ENCODE data around the gene TMPRSS5. TPM values are rescaled to one million over a fixed set of nuclear protein-coding genes. Genes with fewer than 3 reads are reported as not detected.
"Not testable (repeated sequence)": the region's sequence is repeated elsewhere in the genome, so short reads cannot be mapped to it uniquely, and the experiment has no call there.

TMPRSS5 gene
- total RNA-seq, 2 experiments from 2014 or later, result 0.43 to 1.00 TPM

- H3K4me3 Mint-ChIP-seq; H3K36me3 Mint-ChIP-seq; H3K4me1 Mint-ChIP-seq; H3K27ac Mint-ChIP-seq; POLR2A ChIA-PET; H3K27me3 Mint-ChIP-seq; H3K9me3 Mint-ChIP-seq; ATAC-seq (ENCODE audit: low read depth); DNase-seq: not testable (repeated sequence)
Observed at GRCh38 chr11:113720478-113720877, 14.4 kb upstream of the TMPRSS5 start.

- no peak overlapping the region for H3K4me3 Mint-ChIP-seq
- POLR2A ChIA-PET, result no interaction called here
- H3K27ac Mint-ChIP-seq, result no peak overlapping the region
- H3K27me3 Mint-ChIP-seq, result no peaks in the 10 kb centered on the region
- ATAC-seq (ENCODE audit: low read depth), result no peak
- DNase-seq, result no peak
- H3K4me1 Mint-ChIP-seq, result no peaks in the 10 kb centered on the region
- peaks cover 2% of the 10 kb centered on the region for H3K9me3 Mint-ChIP-seq
- peaks cover 6% of the 10 kb centered on the region for H3K36me3 Mint-ChIP-seq
Observed at GRCh38 chr11:113715882-113716625, 9.9 kb upstream of the TMPRSS5 start.

- Mint-ChIP-seq H3K27me3 (no peaks in the 10 kb centered on the region), H3K4me3 (no peak overlapping the region), H3K4me1 (no peaks in the 10 kb centered on the region), H3K9me3 (peaks cover 2% of the 10 kb centered on the region), H3K27ac (no peak overlapping the region), H3K36me3 (peaks cover 6% of the 10 kb centered on the region)
- no peak for DNase-seq
- POLR2A ChIA-PET, result no interaction called here
- ATAC-seq (ENCODE audit: low read depth), result no peak
Observed at GRCh38 chr11:113715273-113715672, 9.2 kb upstream of the TMPRSS5 start.

- POLR2A ChIA-PET, result no interaction called here
- H3K4me3 Mint-ChIP-seq, result no peak overlapping the region
- H3K27ac Mint-ChIP-seq, result no peak overlapping the region
- H3K36me3 Mint-ChIP-seq, result peaks cover 3% of the 10 kb centered on the region
- no peaks in the 10 kb centered on the region for H3K4me1 Mint-ChIP-seq
- ATAC-seq (ENCODE audit: low read depth) (no peak), DNase-seq (no peak)
- H3K9me3 Mint-ChIP-seq, result peaks cover 2% of the 10 kb centered on the region
- no peaks in the 10 kb centered on the region for H3K27me3 Mint-ChIP-seq
Observed at GRCh38 chr11:113710989-113711388, 4.9 kb upstream of the TMPRSS5 start.

- H3K36me3 Mint-ChIP-seq; ATAC-seq (ENCODE audit: low read depth); POLR2A ChIA-PET; H3K4me1 Mint-ChIP-seq; H3K27me3 Mint-ChIP-seq; H3K4me3 Mint-ChIP-seq; DNase-seq; H3K27ac Mint-ChIP-seq: not testable (repeated sequence)
- peaks cover 15% of the 10 kb centered on the region for H3K9me3 Mint-ChIP-seq
Observed at GRCh38 chr11:113703551-113703950, 2.6 kb downstream of the TMPRSS5 start.

GRCh38 chr11:113701491-113701890 is 4.6 kb downstream of the TMPRSS5 start:
- no peaks in the 10 kb centered on the region for H3K4me1 Mint-ChIP-seq
- no peak overlapping the region for H3K27ac Mint-ChIP-seq
- peaks cover 5% of the 10 kb centered on the region for H3K36me3 Mint-ChIP-seq
- peaks cover 15% of the 10 kb centered on the region for H3K9me3 Mint-ChIP-seq
- DNase-seq (no peak), ATAC-seq (ENCODE audit: low read depth) (no peak)
- peaks cover 1% of the 10 kb centered on the region for H3K27me3 Mint-ChIP-seq
- no peak overlapping the region for H3K4me3 Mint-ChIP-seq
- POLR2A ChIA-PET, result no interaction called here

GRCh38 chr11:113698515-113698914 is 7.6 kb downstream of the TMPRSS5 start:
- Mint-ChIP-seq H3K27me3 (no peaks in the 10 kb centered on the region), H3K36me3 (peaks cover 5% of the 10 kb centered on the region), H3K9me3 (peaks cover 8% of the 10 kb centered on the region), H3K27ac (no peak overlapping the region), H3K4me3 (no peak overlapping the region), H3K4me1 (peaks cover 2% of the 10 kb centered on the region)
- ATAC-seq (ENCODE audit: low read depth), result no peak
- POLR2A ChIA-PET, result no interaction called here
- no peak for DNase-seq

GRCh38 chr11:113697756-113698407 is 8.2 kb downstream of the TMPRSS5 start:
- POLR2A ChIA-PET, result no interaction called here
- Mint-ChIP-seq H3K27ac (no peak overlapping the region), H3K9me3 (peaks cover 6% of the 10 kb centered on the region), H3K27me3 (no peaks in the 10 kb centered on the region), H3K4me3 (no peak overlapping the region), H3K4me1 (peaks cover 2% of the 10 kb centered on the region), H3K36me3 (peaks cover 3% of the 10 kb centered on the region)
- ATAC-seq (ENCODE audit: low read depth) (no peak), DNase-seq (no peak)

- peaks cover under 1% of the 10 kb centered on the region for H3K36me3 Mint-ChIP-seq
- ATAC-seq (ENCODE audit: low read depth), result no peak
Observed at GRCh38 chr11:113697111-113697510, 9.0 kb downstream of the TMPRSS5 start.

GRCh38 chr11:113695207-113695606 is 10.9 kb downstream of the TMPRSS5 start:
- Mint-ChIP-seq H3K9me3 (no peaks in the 10 kb centered on the region), H3K4me3 (no peak overlapping the region), H3K4me1 (peaks cover 2% of the 10 kb centered on the region), H3K27me3 (no peaks in the 10 kb centered on the region), H3K36me3 (no peaks in the 10 kb centered on the region), H3K27ac (no peak overlapping the region)
- no peak for DNase-seq
- POLR2A ChIA-PET, result no interaction called here
- no peak for ATAC-seq (ENCODE audit: low read depth)

More at GRCh38 chr11:113697111-113697510, 9.0 kb downstream of the TMPRSS5 start:
- no peak overlapping the region for H3K27ac Mint-ChIP-seq
- no peak for DNase-seq
- H3K9me3 Mint-ChIP-seq, result peaks cover 4% of the 10 kb centered on the region
- POLR2A ChIA-PET, result no interaction called here
- H3K4me3 Mint-ChIP-seq, result no peak overlapping the region
- H3K4me1 Mint-ChIP-seq, result peaks cover 2% of the 10 kb centered on the region
- no peaks in the 10 kb centered on the region for H3K27me3 Mint-ChIP-seq

GRCh38 chr11:113694390-113694789 is 11.7 kb downstream of the TMPRSS5 start:
- ATAC-seq (ENCODE audit: low read depth), result no peak
- Mint-ChIP-seq H3K27me3 (no peaks in the 10 kb centered on the region), H3K4me1 (peaks cover 2% of the 10 kb centered on the region), H3K9me3 (no peaks in the 10 kb centered on the region), H3K27ac (no peak overlapping the region), H3K36me3 (no peaks in the 10 kb centered on the region), H3K4me3 (no peak overlapping the region)
- DNase-seq, result no peak
- POLR2A ChIA-PET, result no interaction called here

GRCh38 chr11:113693030-113693429 is 13.1 kb downstream of the TMPRSS5 start:
- no peaks in the 10 kb centered on the region for H3K9me3 Mint-ChIP-seq
- peaks cover 2% of the 10 kb centered on the region for H3K4me1 Mint-ChIP-seq
- H3K4me3 Mint-ChIP-seq, result no peak overlapping the region
- POLR2A ChIA-PET, result no interaction called here
- no peaks in the 10 kb centered on the region for H3K36me3 Mint-ChIP-seq
- DNase-seq (no peak), ATAC-seq (ENCODE audit: low read depth) (no peak)
- H3K27me3 Mint-ChIP-seq, result no peaks in the 10 kb centered on the region
- H3K27ac Mint-ChIP-seq, result no peak overlapping the region

- H3K4me3 Mint-ChIP-seq, result no peak overlapping the region
- H3K27me3 Mint-ChIP-seq, result no peaks in the 10 kb centered on the region
- ATAC-seq (ENCODE audit: low read depth) (no peak), DNase-seq (no peak)
- no peak overlapping the region for H3K27ac Mint-ChIP-seq
- peaks cover 2% of the 10 kb centered on the region for H3K4me1 Mint-ChIP-seq
- H3K9me3 Mint-ChIP-seq, result no peaks in the 10 kb centered on the region
- POLR2A ChIA-PET, result no interaction called here
- no peaks in the 10 kb centered on the region for H3K36me3 Mint-ChIP-seq
Observed at GRCh38 chr11:113690619-113691569, 15.2 kb downstream of the TMPRSS5 start.
